T-cell (primary cell): Measurements from ENCODE around the gene AP3D1. TPM values are rescaled to one million over a fixed set of nuclear protein-coding genes. Genes with fewer than 3 reads are reported as not detected.

ENCODE experiments used
- ATAC-seq, 4 experiments: fragments of 200-7000 bp in 3 of 4; fragments of 150-1000 bp in 1 of 4; cut with Tn5 transposase; replicated peaks in 1 of 4; 1 replicate in 3 of 4; 2 replicates in 1 of 4; pipeline ENCODE4 v1.10.0; 2021; ENCODE audit warnings: moderate library complexity in 3 of 4, mild to moderate bottlenecking in 2 of 4, moderate number of reproducible peaks in 1 of 4
- CTCF ChIA-PET, 2 donors: fragments of 300-600 bp; sonication (Branson Sonifier 250); formaldehyde crosslinking; loops; one replicate each; lab custom pipeline; 2022; ENCODE audit warnings: antibody characterized with exemption in 2 of 2; lab: Charles Lee
- POLR2A ChIA-PET, 2 donors: fragments of 300-600 bp; sonication (Branson Sonifier 250); formaldehyde crosslinking; loops; one replicate each; lab custom pipeline; 2022; ENCODE audit warnings: antibody characterized with exemption in 2 of 2; lab: Charles Lee
- DNase-seq, 35 experiments: peaks; one replicate each; pipeline versions ENCODE4 v3.0.0 to v3.0.0-alpha.2; 2013 to 2023
- H3K27ac ChIP-seq: one replicate; pipeline ENCODE4 v1.5.1; 2013; ENCODE audit warnings: low read length
- H3K27me3 ChIP-seq, 2 experiments: replicated peaks in 1 of 2; 1 replicate in 1 of 2; 2 replicates in 1 of 2; pipeline versions ENCODE4 v1.6.1 to v1.7.0; 2013; ENCODE audit warnings: low read length in 1 of 2, mixed read lengths in 1 of 2; ENCODE audit not compliant: control insufficient read depth in 2 of 2, insufficient read depth in 2 of 2; ENCODE audit errors: extremely low read depth in 1 of 2
- H3K36me3 ChIP-seq, 2 donors: 1 replicate in 1 of 2; 2 replicates in 1 of 2; pipeline versions ENCODE4 v1.6.1 to v1.7.0; 2013; ENCODE audit warnings: low read length in 1 of 2; ENCODE audit not compliant: control insufficient read depth in 2 of 2, insufficient read depth in 1 of 2; ENCODE audit errors: extremely low read depth in 1 of 2
- H3K4me1 ChIP-seq, 2 experiments: 1 replicate in 1 of 2; 2 replicates in 1 of 2; pipeline versions ENCODE4 v1.6.1 to v1.7.0; 2013; ENCODE audit warnings: low read length in 2 of 2, mixed read lengths in 1 of 2; ENCODE audit not compliant: insufficient read depth in 2 of 2, control insufficient read depth in 1 of 2; ENCODE audit errors: extremely low read depth in 1 of 2
- H3K4me3 ChIP-seq, 2 donors: 1 replicate in 1 of 2; 2 replicates in 1 of 2; pipeline versions ENCODE4 v1.5.1 to v1.7.0; 2013; ENCODE audit warnings: mild to moderate bottlenecking in 2 of 2, low read length in 1 of 2, moderate library complexity in 1 of 2; ENCODE audit not compliant: control insufficient read depth in 1 of 2; ENCODE audit errors: extremely low read depth in 1 of 2
- H3K9me3 ChIP-seq: 2 replicates; pipeline ENCODE4 v1.7.0; 2013
- H3K27ac Mint-ChIP-seq, 2 donors: one replicate each; pipeline ENCODE4 v1.8.0; 2020 to 2021; ENCODE audit warnings: mild to moderate bottlenecking in 2 of 2, mixed read lengths in 2 of 2
- H3K27me3 Mint-ChIP-seq, 2 donors: one replicate each; pipeline ENCODE4 v1.8.0; 2021 to 2022; ENCODE audit warnings: mixed read lengths in 2 of 2
- H3K36me3 Mint-ChIP-seq: one replicate; pipeline ENCODE4 v1.8.0; 2021; ENCODE audit warnings: mixed read lengths
- H3K4me1 Mint-ChIP-seq, 3 donors: one replicate each; pipeline ENCODE4 v1.8.0; 2020 to 2022; ENCODE audit warnings: mixed read lengths in 3 of 3, mild to moderate bottlenecking in 1 of 3
- H3K4me3 Mint-ChIP-seq, 3 donors: one replicate each; pipeline ENCODE4 v1.8.0; 2020 to 2022; ENCODE audit warnings: mild to moderate bottlenecking in 3 of 3, mixed read lengths in 3 of 3, moderate library complexity in 3 of 3
- H3K9me3 Mint-ChIP-seq, 3 donors: one replicate each; pipeline ENCODE4 v1.8.0; 2020 to 2022; ENCODE audit warnings: mixed read lengths in 3 of 3
- WGBS: methylation state at CpG from one replicate; pipeline ENCODE4 v1.1.5; 2013; ENCODE audit warnings: missing lambda C conversion rate; ENCODE audit not compliant: insufficient coverage; 5-methylcytosine and 5-hydroxymethylcytosine counted together
- total RNA-seq, 35 experiments: library from RNA in 6 of 35; stranded (reverse) in 6 of 35; fragments of 120-200 nt in 1 of 35; gene quantifications; one replicate each; pipeline versions ENCODE4 v1.2.1 to v1.2.4 and lab custom pipeline; 2013 to 2026

The AP3D1 gene
- total RNA-seq, 5 donors from 2014 or later (not counting 1 experiment from before 2014, with no cell fraction given), result 78.6 to 91.5 (median 86.7) TPM

DNA sequence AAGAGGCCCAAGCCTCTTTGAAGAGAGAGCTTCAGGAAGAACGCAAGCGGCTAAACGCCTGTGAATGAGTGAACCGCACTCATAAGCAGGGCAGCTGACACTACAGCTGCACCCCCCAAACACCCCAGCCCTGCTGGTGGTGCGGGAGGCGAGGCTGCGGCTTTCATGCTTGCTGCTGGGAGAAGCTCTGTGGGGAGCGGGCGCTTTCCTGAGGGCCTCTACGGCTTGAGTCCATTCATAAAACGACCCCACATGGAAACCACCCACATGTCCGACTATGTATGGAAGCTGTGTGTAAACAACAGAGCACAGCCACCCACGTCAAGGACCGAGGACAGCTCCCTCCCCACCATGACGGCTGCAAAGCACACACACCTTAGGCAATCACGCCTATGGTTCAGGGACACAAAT is 5.5 kb downstream of the AP3D1 start:
- H3K27ac ChIP-seq, result no peak overlapping the region
- Mint-ChIP-seq H3K36me3 (no peaks in the 10 kb centered on the region), H3K4me3 (peak overlapping the region in 2 of 3 donors; percentile 28 to 43), H3K9me3 (no peaks in the 10 kb centered on the region), H3K27ac (peak overlapping the region; percentile 16 to 52), H3K4me1 (peaks cover 57 to 62% (median 57%) of the 10 kb centered on the region in 3 donors), H3K27me3 (no peaks in the 10 kb centered on the region)
- ATAC-seq (peak in 3 of 4 experiments; percentile 11 to 70 (median 25)), DNase-seq (peak in 9 of 35 experiments; percentile 13 to 41 (median 24))
- H3K36me3 ChIP-seq, result peaks cover 0 to 10% of the 10 kb centered on the region in 2 donors
- H3K27me3 ChIP-seq, result no peaks in the 10 kb centered on the region
- H3K4me3 ChIP-seq, result no peak overlapping the region
- peaks cover 13 to 60% of the 10 kb centered on the region in 2 experiments for H3K4me1 ChIP-seq
- POLR2A ChIA-PET, result interaction anchor here in 1 of 2 donors (0.6 to 1.0 kb wide), 2 partner anchors 16 to 877 kb away, joined by 3 read pairs; partner anchors contain the start of gene CIRBP
- no peaks in the 10 kb centered on the region for H3K9me3 ChIP-seq
- CTCF ChIA-PET, result interaction anchor here in 1 of 2 donors (0.6 to 1.1 kb wide), 2 partner anchors 12 to 320 kb away, joined by 3 read pairs; no protein-coding TSS in a partner anchor
- WGBS, result 35% methylated on average over 7 of the region's 16 CpGs

DNA sequence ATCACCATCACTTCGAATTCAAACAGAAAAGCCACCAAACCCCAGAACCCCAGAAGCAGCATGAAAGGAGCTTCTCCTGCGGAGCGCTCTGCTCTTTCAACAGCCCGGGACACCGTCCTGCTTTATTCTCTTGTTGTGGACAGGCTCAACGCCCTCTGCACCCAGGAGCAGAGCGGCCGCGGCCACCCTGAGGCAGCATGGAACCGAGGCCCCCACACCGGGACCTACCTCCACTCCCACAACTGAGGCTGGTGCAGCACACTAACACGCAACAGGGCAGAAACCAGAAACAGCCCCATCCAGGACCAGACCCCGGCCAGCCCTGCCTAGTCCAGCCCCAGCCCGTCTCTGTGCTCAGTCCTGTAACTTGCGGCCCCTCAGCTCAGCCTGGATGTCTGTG is 7.2 kb downstream of the AP3D1 start:
- WGBS, result 96% methylated on average over 7 of the region's 15 CpGs
- Mint-ChIP-seq H3K36me3 (peaks cover 1% of the 10 kb centered on the region), H3K27ac (no peak overlapping the region), H3K4me1 (peaks cover 44 to 49% (median 47%) of the 10 kb centered on the region in 3 donors), H3K4me3 (no peak overlapping the region), H3K27me3 (no peaks in the 10 kb centered on the region), H3K9me3 (no peaks in the 10 kb centered on the region)
- Histone ChIP-seq H3K27me3 (no peaks in the 10 kb centered on the region), H3K27ac (no peak overlapping the region), H3K4me1 (peaks cover 3 to 50% of the 10 kb centered on the region in 2 experiments), H3K9me3 (no peaks in the 10 kb centered on the region), H3K4me3 (no peak overlapping the region), H3K36me3 (peaks cover 0 to 24% of the 10 kb centered on the region in 2 donors)
- ATAC-seq (no peak), DNase-seq (no peak)
- POLR2A ChIA-PET, result interaction anchor here (0.6 to 0.7 kb wide), 2 partner anchors 8 to 9 kb away, joined by 4 to 5 read pairs; no protein-coding TSS in a partner anchor
- CTCF ChIA-PET, result no interaction called here

DNA sequence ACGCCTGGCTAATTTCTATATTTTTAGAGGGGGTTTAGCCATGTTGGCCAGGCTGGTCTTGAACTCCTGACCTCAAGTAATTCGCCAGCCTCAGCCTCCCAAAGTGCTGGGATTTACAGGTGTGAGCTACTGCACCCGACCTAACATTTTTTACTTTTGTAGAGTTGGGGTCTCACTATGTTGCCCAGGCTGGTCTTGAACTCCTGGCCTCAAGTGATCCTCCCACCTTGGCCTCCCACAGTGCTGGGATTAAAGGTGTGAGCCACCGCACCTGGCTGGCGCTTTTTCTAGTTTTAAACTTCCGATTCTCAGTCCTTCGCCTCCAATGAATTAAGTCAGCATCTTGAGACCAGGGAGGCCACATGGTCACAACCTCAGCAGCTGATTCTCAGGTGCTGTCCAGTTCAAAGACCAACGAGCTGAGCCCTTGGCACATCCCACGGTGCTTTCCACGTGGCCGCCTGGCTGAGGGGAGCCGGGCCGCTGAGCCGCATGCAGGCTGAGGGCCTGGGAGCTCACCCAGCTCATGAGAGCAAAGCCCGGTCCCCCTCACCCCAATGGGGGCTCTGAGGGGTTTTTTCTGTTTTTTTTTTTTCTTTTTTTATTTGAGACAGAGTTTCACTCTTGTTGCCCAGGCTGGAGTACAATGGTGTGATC is 9.1 kb downstream of the AP3D1 start:
- no peaks in the 10 kb centered on the region for H3K9me3 Mint-ChIP-seq
- DNase-seq, result no peak
- H3K27ac ChIP-seq, result no peak overlapping the region
- POLR2A ChIA-PET, result no interaction called here
- H3K36me3 ChIP-seq, result peaks cover 3 to 41% of the 10 kb centered on the region in 2 donors
- CTCF ChIA-PET, result no interaction called here
- H3K36me3 Mint-ChIP-seq, result peaks cover 7% of the 10 kb centered on the region
- H3K4me1 Mint-ChIP-seq, result peaks cover 28 to 34% (median 33%) of the 10 kb centered on the region in 3 donors
- no peaks in the 10 kb centered on the region for H3K27me3 Mint-ChIP-seq
- no peaks in the 10 kb centered on the region for H3K27me3 ChIP-seq
- no peak overlapping the region for H3K27ac Mint-ChIP-seq
- ATAC-seq, result no peak
- H3K4me3 ChIP-seq, result no peak overlapping the region
- no peak overlapping the region for H3K4me3 Mint-ChIP-seq
- H3K4me1 ChIP-seq, result peaks cover 3 to 41% of the 10 kb centered on the region in 2 experiments
- 93% methylated on average over 6 of the region's 15 CpGs for WGBS
- H3K9me3 ChIP-seq, result no peaks in the 10 kb centered on the region

DNA sequence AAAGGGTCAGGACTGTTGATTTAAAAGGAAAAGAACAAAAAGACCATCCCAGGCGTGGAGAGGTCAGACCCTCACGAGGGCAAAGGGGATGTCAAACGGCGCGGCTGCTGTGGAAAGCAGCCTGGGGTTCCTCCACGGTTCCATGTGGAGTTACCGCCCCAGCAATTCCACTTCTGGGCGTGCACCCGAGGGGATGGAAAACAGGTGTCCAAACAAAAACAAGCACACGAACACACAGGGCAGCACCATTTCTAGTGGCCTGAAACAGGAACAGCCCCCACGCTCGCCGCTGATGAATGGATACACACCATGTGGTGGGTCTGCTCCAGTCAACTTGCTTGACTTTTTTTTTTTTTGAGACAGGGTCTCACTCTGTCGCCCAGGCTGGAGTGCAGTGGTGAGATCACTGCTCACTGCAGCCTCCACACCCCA is 11.2 kb downstream of the AP3D1 start:
- H3K4me3 ChIP-seq, result no peak overlapping the region
- ATAC-seq (no peak), DNase-seq (no peak)
- H3K4me3 Mint-ChIP-seq, result no peak overlapping the region
- H3K9me3 ChIP-seq, result no peaks in the 10 kb centered on the region
- H3K27me3 Mint-ChIP-seq, result no peaks in the 10 kb centered on the region
- peaks cover 10 to 20% (median 19%) of the 10 kb centered on the region in 3 donors for H3K4me1 Mint-ChIP-seq
- peaks cover 10% of the 10 kb centered on the region for H3K36me3 Mint-ChIP-seq
- POLR2A ChIA-PET, result interaction anchor here in 1 of 2 donors (0.6 to 0.7 kb wide), 2 partner anchors 19 to 649 kb away, joined by 8 to 10 read pairs; partner anchors contain the start of gene REEP6
- H3K4me1 ChIP-seq, result peaks cover 2 to 24% of the 10 kb centered on the region in 2 experiments
- no peaks in the 10 kb centered on the region for H3K9me3 Mint-ChIP-seq
- CTCF ChIA-PET, result interaction anchor here in 1 of 2 donors (0.6 kb wide), 1 partner anchor 62 kb away, joined by 4 read pairs; no protein-coding TSS in a partner anchor
- no peaks in the 10 kb centered on the region for H3K27me3 ChIP-seq
- no peak overlapping the region for H3K27ac ChIP-seq
- no peak overlapping the region for H3K27ac Mint-ChIP-seq
- 91% methylated on average over 13 of the region's 14 CpGs for WGBS
- H3K36me3 ChIP-seq, result peaks cover 3 to 53% of the 10 kb centered on the region in 2 donors

DNA sequence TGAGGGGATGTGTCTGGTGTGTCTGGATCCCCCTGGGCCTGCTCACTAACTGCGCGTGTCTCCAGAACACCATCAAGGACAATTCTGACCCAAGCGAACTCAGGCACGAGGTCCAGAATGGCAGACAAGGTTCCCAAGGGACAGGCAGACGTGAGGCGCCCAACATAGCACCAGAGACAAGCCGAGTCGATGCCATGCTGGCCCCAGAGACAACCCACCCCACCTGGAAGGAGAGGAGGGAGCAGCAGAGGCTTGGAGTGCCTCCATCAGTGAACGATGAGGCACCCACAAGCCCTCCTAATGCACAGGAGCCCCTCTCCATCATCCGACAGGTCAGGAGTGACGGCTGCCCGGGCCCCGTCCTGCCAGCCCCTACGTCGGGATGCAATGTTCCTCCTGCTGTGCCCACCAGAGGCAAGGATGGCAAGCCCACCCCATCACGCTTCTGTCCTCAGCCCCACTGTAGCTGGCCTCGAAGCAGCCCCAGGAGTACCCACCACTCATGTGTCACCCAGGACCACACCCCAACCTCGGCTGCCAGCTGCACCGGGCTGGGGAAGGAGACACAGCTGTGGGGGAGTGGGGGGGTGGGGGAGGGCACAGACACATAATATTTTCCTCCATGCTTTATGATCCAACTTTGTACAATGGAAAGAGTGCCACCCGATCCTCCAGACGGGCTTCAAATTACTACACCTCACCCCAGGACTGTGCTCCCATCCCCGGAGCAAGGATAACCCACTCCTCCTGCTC is 11.8 kb downstream of the AP3D1 start:
- Histone ChIP-seq H3K9me3 (no peaks in the 10 kb centered on the region), H3K36me3 (peaks cover 3 to 53% of the 10 kb centered on the region in 2 donors), H3K4me1 (peaks cover 0 to 19% of the 10 kb centered on the region in 2 experiments), H3K27me3 (no peaks in the 10 kb centered on the region), H3K4me3 (no peak overlapping the region), H3K27ac (no peak overlapping the region)
- WGBS, result 96% methylated on average over 13 of the region's 22 CpGs
- Mint-ChIP-seq H3K27ac (no peak overlapping the region), H3K36me3 (peaks cover 10% of the 10 kb centered on the region), H3K9me3 (no peaks in the 10 kb centered on the region), H3K4me1 (peaks cover 5 to 14% (median 13%) of the 10 kb centered on the region in 3 donors), H3K4me3 (no peak overlapping the region), H3K27me3 (no peaks in the 10 kb centered on the region)
- no peak for ATAC-seq
- ChIA-PET POLR2A (no interaction called here), CTCF (no interaction called here)
- DNase-seq, result no peak
